Measurements from ENCODE around the gene TMEM213.

TMEM213 gene

DNA sequence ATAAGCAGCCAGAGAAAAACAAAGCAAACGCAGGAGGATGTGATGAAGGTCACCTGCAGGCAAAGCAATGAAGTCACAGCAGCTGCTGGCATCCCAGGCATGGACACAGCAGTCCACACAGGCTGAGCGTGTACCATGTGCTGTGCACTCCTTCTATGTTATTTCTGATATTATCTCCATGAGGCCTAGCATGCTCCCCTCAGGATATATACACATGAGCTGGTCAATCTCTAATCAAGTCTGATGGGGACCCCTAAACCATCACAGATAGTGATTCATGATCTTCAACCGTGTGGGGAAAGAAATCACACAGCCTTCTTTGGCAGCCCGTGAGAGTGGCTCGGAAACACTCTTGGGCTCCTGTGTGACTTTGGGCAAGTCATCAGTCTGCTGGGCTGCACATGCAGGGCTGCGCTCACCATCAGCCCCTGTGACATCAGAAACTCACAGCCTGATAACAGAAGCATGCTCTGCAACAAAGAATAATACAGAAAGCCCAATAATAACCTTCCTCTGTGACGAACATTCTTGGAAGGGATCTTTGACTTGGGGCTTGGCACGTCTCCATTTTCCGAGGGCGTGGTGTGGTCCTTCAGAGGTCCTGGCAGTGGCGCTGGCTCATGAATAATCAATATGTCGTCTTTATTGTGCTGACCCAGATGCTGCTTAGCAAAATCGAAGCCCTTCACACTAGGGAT, 83.2 kb downstream of the TMEM213 start:
- Histone ChIP-seq H3K9ac (no peak overlapping the region), H3K27me3 (no peaks in the 10 kb centered on the region), H3K4me1 (peaks cover 10% of the 10 kb centered on the region; the same call in 1 of the 2 replicates), H3K9me3 (no peaks in the 10 kb centered on the region), H3K27ac (no peak overlapping the region), H3K36me3 (peaks cover 49% of the 10 kb centered on the region), H4K20me1 (no peaks in the 10 kb centered on the region), H3K4me2 (no peak overlapping the region), H3K4me3 (no peak overlapping the region)
- TF ChIP-seq Cebpa-rat (IDR thresholded peaks at IDR 0.05) = no peak

- TF ChIP-seq Cebpa-rat (IDR thresholded peaks at IDR 0.05) = no peak
- H4K20me1 ChIP-seq = no peaks in the 10 kb centered on the region
- no peak overlapping the region for H3K9ac ChIP-seq
- H3K36me3 ChIP-seq = peaks cover 43% of the 10 kb centered on the region
- no peak overlapping the region for H3K4me3 ChIP-seq
- H3K27ac ChIP-seq = no peak overlapping the region
- no peaks in the 10 kb centered on the region for H3K9me3 ChIP-seq
- H3K4me2 ChIP-seq = no peak overlapping the region
- peaks cover 16% of the 10 kb centered on the region; the same call in 1 of the 2 replicates for H3K4me1 ChIP-seq
- no peaks in the 10 kb centered on the region for H3K27me3 ChIP-seq
Observed at GRCh38 chr7:138881579-138882188, 83.9 kb downstream of the TMEM213 start.

DNA sequence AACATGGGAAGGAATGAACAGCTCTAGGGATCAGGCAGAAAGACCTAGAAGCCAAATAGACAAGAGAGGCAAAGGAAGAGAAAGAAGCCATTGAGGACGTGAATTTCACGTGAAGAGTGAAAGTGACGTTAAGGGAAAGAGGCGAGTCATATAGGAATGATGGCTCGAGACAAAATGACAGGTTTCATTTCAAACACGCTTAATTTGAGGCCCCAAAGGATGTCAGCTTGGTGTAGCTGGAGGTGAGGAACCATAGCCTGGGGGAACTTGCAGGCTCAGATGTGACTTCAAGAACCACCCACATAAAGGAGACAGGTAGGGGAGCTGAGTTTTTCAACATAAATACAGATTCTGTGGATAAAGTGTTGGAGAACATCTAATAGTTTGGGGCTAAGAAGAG, 84.5 kb downstream of the TMEM213 start:
- Histone ChIP-seq H3K9ac (no peak overlapping the region), H3K4me2 (no peak overlapping the region), H4K20me1 (no peaks in the 10 kb centered on the region), H3K27me3 (no peaks in the 10 kb centered on the region), H3K36me3 (peaks cover 40% of the 10 kb centered on the region), H3K27ac (no peak overlapping the region), H3K4me3 (no peak overlapping the region), H3K4me1 (peaks cover 19% of the 10 kb centered on the region; the same call in 1 of the 2 replicates), H3K9me3 (no peaks in the 10 kb centered on the region)
- no peak for TF ChIP-seq Cebpa-rat (IDR thresholded peaks at IDR 0.05)

DNA sequence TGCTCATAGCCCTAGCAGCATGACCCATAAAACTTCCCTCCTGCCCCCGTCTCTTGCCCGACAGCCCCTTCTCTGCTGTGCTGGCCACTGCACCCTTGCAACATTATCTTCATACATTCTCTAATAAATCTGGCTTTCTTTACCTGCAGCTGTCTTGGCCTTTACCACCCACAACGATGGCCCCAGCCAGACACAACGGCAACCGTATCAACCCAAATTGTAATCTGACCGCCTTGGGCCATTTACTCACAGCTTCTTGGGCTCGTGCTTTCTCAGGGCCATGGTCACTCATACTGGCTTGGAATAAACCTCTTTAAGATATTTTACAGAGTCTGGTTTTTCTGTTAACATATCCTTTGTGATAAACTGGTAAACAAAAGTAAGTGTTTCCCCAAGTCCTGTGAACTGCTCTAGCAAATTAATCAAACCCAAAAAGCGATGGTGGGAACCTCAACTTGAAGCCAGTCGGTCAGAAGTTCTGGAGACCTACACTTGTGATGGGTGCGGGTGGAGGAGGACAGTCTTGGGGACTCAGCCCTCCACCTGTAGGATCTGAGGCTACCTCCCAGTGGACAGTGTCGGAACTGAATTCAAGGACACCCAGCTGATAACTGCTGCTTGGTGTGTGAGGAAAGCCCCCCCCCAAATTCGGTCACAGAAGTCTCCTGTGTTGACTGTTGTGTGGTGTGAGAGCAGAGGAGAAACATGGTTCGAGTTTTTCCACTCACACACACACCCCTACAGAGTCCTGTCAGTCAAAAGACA, 87.8 kb downstream of the TMEM213 start:
- Histone ChIP-seq H3K36me3 (peaks cover 23% of the 10 kb centered on the region), H3K9me3 (no peaks in the 10 kb centered on the region), H3K9ac (no peak overlapping the region), H3K27ac (no peak overlapping the region), H3K4me2 (no peak overlapping the region), H3K4me1 (peaks cover 19% of the 10 kb centered on the region; the same call in 1 of the 2 replicates), H3K4me3 (no peak overlapping the region), H3K27me3 (no peaks in the 10 kb centered on the region), H4K20me1 (no peaks in the 10 kb centered on the region)
- TF ChIP-seq Cebpa-rat (IDR thresholded peaks at IDR 0.05) = no peak

DNA sequence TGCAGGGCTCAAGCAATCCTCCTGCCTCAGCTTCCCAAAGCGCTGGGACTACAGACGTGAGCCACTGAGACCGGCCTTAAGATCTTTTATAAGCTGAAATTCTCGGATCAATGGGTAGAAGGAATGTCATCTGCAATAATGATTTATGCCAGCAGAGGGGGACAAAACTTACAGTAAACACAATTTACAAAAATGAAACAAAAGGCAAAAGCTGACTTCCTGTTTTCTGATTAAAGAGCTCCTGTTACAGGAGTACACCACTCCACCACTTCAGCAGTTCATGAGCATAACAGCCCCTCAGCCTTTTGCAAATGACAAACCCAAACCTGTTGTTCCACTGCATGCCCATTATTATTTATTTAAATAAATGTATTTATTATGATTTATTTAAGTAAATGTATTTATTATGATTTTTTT, 88.7 kb downstream of the TMEM213 start:
- TF ChIP-seq Cebpa-rat (IDR thresholded peaks at IDR 0.05) = no peak
- no peak overlapping the region for H3K27ac ChIP-seq
- peaks cover 19% of the 10 kb centered on the region; the same call in 1 of the 2 replicates for H3K4me1 ChIP-seq
- no peaks in the 10 kb centered on the region for H3K9me3 ChIP-seq
- no peak overlapping the region for H3K4me3 ChIP-seq
- H3K27me3 ChIP-seq = no peaks in the 10 kb centered on the region
- no peaks in the 10 kb centered on the region for H4K20me1 ChIP-seq
- no peak overlapping the region for H3K9ac ChIP-seq
- H3K4me2 ChIP-seq = peak overlapping the region; percentile 20; the same call in 1 of the 2 replicates
- peaks cover 23% of the 10 kb centered on the region for H3K36me3 ChIP-seq

- no peaks in the 10 kb centered on the region for H3K9me3 ChIP-seq
- H3K4me2 ChIP-seq = 0 out of 2 replicates have a peak overlapping the region, but pooled peaks have one; percentile 20
- no peak overlapping the region for H3K4me3 ChIP-seq
- H3K36me3 ChIP-seq = peaks cover 22% of the 10 kb centered on the region
- H3K4me1 ChIP-seq = peaks cover 15% of the 10 kb centered on the region; the same call in 1 of the 2 replicates
- H3K9ac ChIP-seq = no peak overlapping the region
- H4K20me1 ChIP-seq = no peaks in the 10 kb centered on the region
- H3K27me3 ChIP-seq = no peaks in the 10 kb centered on the region
- TF ChIP-seq Cebpa-rat (IDR thresholded peaks at IDR 0.05) = no peak
- no peak overlapping the region for H3K27ac ChIP-seq
Observed at GRCh38 chr7:138887085-138887710, 89.4 kb downstream of the TMEM213 start.

Measured in BLaER1 (cell line).